ENCODE results near the gene SEMA3D.

The SEMA3D gene

DNA sequence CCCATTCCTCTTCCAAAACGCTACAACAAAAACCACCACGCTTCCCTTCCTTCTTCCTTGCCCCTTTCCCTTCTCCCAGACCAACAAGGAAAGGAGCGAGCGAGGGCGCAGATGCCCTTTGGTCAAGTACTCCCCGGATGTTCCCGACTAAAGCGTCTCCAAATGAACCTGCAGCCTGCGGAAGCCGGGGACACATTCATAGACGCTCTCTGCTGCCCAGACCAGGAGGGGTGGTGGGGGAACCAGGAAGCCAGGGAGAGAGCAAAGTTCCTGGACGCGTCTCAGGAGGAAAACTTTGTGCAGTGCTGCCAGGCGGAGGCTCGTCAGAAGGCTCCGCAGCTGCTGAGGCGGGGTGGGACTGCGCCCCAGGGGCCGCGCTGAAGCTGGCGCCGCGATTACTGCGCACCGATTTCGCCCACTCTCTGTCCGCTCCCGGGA is 754 bp downstream of the SEMA3D start:
- TF ChIP-seq, protein P1, sequence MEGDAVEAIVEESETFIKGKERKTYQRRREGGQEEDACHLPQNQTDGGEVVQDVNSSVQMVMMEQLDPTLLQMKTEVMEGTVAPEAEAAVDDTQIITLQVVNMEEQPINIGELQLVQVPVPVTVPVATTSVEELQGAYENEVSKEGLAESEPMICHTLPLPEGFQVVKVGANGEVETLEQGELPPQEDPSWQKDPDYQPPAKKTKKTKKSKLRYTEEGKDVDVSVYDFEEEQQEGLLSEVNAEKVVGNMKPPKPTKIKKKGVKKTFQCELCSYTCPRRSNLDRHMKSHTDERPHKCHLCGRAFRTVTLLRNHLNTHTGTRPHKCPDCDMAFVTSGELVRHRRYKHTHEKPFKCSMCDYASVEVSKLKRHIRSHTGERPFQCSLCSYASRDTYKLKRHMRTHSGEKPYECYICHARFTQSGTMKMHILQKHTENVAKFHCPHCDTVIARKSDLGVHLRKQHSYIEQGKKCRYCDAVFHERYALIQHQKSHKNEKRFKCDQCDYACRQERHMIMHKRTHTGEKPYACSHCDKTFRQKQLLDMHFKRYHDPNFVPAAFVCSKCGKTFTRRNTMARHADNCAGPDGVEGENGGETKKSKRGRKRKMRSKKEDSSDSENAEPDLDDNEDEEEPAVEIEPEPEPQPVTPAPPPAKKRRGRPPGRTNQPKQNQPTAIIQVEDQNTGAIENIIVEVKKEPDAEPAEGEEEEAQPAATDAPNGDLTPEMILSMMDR (IDR thresholded peaks at IDR 0.05; ENCODE audit: low read depth, low read length) = no peak
- TF ChIP-seq EZH2phosphoT487 (IDR thresholded peaks at IDR 0.05; ENCODE audit: low read depth) = no peak
- Histone ChIP-seq H3K27ac (ENCODE audit: low read length) (no peak overlapping the region), H3K4me2 (ENCODE audit: low read length) (no peak overlapping the region)

DNA sequence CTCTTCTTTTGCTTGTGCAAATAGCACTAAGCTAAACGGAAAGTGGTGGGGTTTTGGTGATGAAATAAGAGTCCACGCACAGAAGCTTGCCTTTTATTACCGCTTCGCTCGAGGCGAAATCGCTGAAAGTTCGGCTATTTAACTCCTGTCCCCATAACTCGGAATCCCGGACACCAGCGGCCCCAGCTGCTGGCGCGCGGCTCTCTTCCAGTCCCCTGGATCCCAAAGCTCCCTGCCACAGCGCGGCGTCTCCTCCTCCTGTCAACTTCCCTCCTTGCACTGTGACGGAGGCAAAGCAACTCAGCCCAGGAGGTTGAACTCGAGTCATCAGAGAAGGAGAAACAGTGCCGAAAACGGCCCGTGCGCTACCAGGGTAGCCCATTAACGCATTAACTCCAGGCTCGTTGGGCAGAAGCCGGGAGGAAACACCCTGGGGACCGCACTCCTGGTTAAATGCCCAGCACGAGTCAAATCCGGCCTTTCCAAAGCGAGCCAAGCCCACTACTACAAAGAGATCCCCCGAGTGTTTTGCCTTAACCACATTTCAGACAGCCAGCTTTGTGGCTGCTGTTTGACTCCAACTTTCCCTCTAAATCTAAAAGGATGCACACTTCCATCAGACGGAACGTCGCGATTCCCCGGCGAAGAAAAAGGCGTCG is 1.3 kb downstream of the SEMA3D start:
- H2AFZ ChIP-seq (ENCODE audit: low read depth, low read length) = no peak overlapping the region
- H3K9ac ChIP-seq (ENCODE audit: low read length) = no peak overlapping the region

More for the DNA sequence above, 754 bp downstream of the SEMA3D start:
- Histone ChIP-seq H3K9me3 (ENCODE audit: insufficient read depth, low read length) (no peaks in the 10 kb centered on the region), H2AFZ (ENCODE audit: low read depth, low read length) (no peak overlapping the region), H3K4me1 (ENCODE audit: low read length) (no peaks in the 10 kb centered on the region), H3K79me2 (ENCODE audit: low read length) (no peaks in the 10 kb centered on the region), H4K20me1 (ENCODE audit: insufficient read depth, low read length) (no peaks in the 10 kb centered on the region), H3K4me3 (ENCODE audit: low read length) (no peak overlapping the region), H3K36me3 (replicated peaks; ENCODE audit: low read depth, low read length) (no peaks in the 10 kb centered on the region), H3K9ac (ENCODE audit: low read length) (no peak overlapping the region), H3K27me3 (ENCODE audit: low read depth, low read length) (no peaks in the 10 kb centered on the region)

DNA sequence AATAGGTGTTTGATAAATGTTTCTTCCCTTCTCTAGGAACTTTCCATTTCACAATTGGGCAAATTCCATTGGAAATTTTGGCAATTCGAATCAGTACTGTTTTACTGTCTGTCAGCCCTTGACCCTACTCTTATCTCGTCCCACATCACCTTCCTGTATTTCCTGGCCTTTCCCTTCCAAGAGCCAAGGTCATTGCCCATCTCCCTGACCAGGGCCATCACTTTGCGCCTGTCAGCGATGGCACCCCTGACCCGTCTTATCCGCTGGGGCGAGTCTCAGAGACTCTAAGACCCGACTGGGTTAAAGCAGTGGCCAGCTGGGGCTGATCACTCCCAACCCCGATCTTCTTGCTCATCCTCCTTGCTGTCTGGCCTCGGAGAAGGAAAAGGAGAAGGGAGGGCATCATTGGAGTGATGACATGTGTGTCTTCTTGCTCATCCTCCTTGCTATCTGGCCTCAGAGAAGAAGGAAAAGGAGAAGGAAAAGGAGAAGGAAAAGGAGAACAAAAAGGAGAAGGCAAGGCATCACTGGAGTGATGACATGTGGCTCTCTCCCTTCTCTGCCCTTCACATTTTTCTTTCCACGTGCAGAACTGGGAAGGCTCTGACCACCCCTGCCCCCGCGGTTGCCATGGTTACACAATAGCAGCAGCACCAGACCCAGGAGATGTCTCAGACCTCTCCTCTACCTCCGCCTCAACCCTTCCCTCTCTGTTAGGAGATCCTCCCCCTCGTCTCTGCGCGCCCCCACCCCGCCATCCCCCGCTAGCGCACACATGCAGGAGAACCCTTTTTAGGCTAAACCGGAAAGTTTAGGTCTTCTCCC is 2.0 kb downstream of the SEMA3D start:
- Histone ChIP-seq H3K9me3 (ENCODE audit: insufficient read depth, low read length) (peaks cover 8% of the 10 kb centered on the region; the same call in 1 of the 2 replicates), H3K4me3 (ENCODE audit: low read length) (no peak overlapping the region), H3K36me3 (replicated peaks; ENCODE audit: low read depth, low read length) (no peaks in the 10 kb centered on the region), H3K4me2 (ENCODE audit: low read length) (no peak overlapping the region), H3K79me2 (ENCODE audit: low read length) (no peaks in the 10 kb centered on the region), H3K4me1 (ENCODE audit: low read length) (no peaks in the 10 kb centered on the region), H4K20me1 (ENCODE audit: insufficient read depth, low read length) (no peaks in the 10 kb centered on the region), H3K9ac (ENCODE audit: low read length) (no peak overlapping the region), H2AFZ (ENCODE audit: low read depth, low read length) (no peak overlapping the region), H3K27ac (ENCODE audit: low read length) (no peak overlapping the region), H3K27me3 (ENCODE audit: low read depth, low read length) (no peaks in the 10 kb centered on the region)
- TF ChIP-seq, protein P1 (IDR thresholded peaks at IDR 0.05; ENCODE audit: low read depth, low read length) = no peak
- TF ChIP-seq EZH2phosphoT487 (IDR thresholded peaks at IDR 0.05; ENCODE audit: low read depth) = no peak

More for the DNA sequence above, 1.3 kb downstream of the SEMA3D start:
- H4K20me1 ChIP-seq (ENCODE audit: insufficient read depth, low read length) = no peaks in the 10 kb centered on the region
- H3K4me3 ChIP-seq (ENCODE audit: low read length) = no peak overlapping the region
- H3K27me3 ChIP-seq (ENCODE audit: low read depth, low read length) = no peaks in the 10 kb centered on the region
- TF ChIP-seq, protein P1 (IDR thresholded peaks at IDR 0.05; ENCODE audit: low read depth, low read length) = no peak
- no peak overlapping the region for H3K4me2 ChIP-seq (ENCODE audit: low read length)
- 0 out of 2 replicates have a peak, but pooled peaks cover 4% of the 10 kb centered on the region for H3K9me3 ChIP-seq (ENCODE audit: insufficient read depth, low read length)
- H3K27ac ChIP-seq (ENCODE audit: low read length) = no peak overlapping the region
- no peaks in the 10 kb centered on the region for H3K4me1 ChIP-seq (ENCODE audit: low read length)
- no peaks in the 10 kb centered on the region for H3K79me2 ChIP-seq (ENCODE audit: low read length)
- no peaks in the 10 kb centered on the region for H3K36me3 ChIP-seq (replicated peaks; ENCODE audit: low read depth, low read length)

DNA sequence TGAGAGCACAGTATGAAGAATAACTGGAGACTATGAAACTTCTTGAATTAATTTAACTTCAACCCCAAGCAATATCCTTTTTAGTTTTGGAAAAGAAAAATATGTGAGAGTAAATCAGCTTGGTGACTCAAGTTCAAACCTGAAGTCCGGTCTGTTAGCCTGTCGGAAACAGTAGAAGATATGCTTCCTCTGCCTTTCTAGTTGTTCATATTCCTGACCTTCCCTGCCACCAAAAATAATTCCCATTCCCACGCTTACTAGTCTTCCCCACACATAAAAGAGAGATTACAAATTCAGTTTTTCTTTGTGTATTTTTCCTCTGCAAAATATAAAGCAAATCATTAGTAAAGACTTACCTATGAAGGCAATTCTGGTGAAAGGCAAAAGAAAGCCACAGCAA is 3.6 kb downstream of the SEMA3D start:
- Histone ChIP-seq H3K27ac (ENCODE audit: low read length) (no peak overlapping the region), H3K9ac (ENCODE audit: low read length) (no peak overlapping the region), H3K27me3 (ENCODE audit: low read depth, low read length) (no peaks in the 10 kb centered on the region), H3K9me3 (ENCODE audit: insufficient read depth, low read length) (peaks cover 14% of the 10 kb centered on the region; the same call in 1 of the 2 replicates), H2AFZ (ENCODE audit: low read depth, low read length) (no peak overlapping the region), H3K79me2 (ENCODE audit: low read length) (no peaks in the 10 kb centered on the region), H3K4me1 (ENCODE audit: low read length) (no peaks in the 10 kb centered on the region), H3K4me3 (ENCODE audit: low read length) (no peak overlapping the region), H3K4me2 (ENCODE audit: low read length) (no peak overlapping the region), H3K36me3 (replicated peaks; ENCODE audit: low read depth, low read length) (no peaks in the 10 kb centered on the region), H4K20me1 (ENCODE audit: insufficient read depth, low read length) (no peaks in the 10 kb centered on the region)
- TF ChIP-seq, protein P1 (IDR thresholded peaks at IDR 0.05; ENCODE audit: low read depth, low read length) = no peak
- TF ChIP-seq EZH2phosphoT487 (IDR thresholded peaks at IDR 0.05; ENCODE audit: low read depth) = no peak
